Measurements from ENCODE around the gene FNDC3A.
A peak's percentile ranks its signal among the peaks of the same experiment; 100 is the strongest.

DNA sequence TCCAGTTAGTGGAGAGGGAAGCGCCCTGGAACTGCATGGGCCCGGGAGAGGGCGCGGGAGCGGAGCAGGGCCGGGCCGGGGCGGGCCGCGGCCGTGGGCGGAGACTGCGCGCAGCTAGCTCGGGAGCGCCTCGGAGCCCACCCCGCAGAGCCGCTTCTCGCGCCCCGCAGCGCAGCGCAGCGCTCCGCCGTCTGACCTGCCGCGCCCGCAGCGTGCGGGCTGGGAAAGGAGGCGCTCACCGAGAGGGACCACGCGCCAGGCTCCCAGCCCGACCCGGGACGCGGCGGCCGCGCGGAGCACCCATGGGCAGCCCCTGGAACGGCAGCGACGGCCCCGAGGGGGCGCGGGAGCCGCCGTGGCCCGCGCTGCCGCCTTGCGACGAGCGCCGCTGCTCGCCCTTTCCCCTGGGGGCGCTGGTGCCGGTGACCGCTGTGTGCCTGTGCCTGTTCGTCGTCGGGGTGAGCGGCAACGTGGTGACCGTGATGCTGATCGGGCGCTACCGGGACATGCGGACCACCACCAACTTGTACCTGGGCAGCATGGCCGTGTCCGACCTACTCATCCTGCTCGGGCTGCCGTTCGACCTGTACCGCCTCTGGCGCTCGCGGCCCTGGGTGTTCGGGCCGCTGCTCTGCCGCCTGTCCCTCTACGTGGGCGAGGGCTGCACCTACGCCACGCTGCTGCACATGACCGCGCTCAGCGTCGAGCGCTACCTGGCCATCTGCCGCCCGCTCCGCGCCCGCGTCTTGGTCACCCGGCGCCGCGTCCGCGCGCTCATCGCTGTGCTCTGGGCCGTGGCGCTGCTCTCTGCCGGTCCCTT is 244.5 kb downstream of the FNDC3A start, which contains the start of gene MLNR:
- TF ChIP-seq, protein P1, sequence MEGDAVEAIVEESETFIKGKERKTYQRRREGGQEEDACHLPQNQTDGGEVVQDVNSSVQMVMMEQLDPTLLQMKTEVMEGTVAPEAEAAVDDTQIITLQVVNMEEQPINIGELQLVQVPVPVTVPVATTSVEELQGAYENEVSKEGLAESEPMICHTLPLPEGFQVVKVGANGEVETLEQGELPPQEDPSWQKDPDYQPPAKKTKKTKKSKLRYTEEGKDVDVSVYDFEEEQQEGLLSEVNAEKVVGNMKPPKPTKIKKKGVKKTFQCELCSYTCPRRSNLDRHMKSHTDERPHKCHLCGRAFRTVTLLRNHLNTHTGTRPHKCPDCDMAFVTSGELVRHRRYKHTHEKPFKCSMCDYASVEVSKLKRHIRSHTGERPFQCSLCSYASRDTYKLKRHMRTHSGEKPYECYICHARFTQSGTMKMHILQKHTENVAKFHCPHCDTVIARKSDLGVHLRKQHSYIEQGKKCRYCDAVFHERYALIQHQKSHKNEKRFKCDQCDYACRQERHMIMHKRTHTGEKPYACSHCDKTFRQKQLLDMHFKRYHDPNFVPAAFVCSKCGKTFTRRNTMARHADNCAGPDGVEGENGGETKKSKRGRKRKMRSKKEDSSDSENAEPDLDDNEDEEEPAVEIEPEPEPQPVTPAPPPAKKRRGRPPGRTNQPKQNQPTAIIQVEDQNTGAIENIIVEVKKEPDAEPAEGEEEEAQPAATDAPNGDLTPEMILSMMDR (IDR thresholded peaks at IDR 0.05): peak in 3 of 7 experiments; percentile 13 to 40 (median 24)
- no peak for TF ChIP-seq POLR2A (IDR thresholded peaks at IDR 0.05)
